SK-N-MC (cell line): ENCODE measurements around the gene TPPP2.

Source experiments
- EZH2 ChIP-seq: fragments of 200-600 bp; sonication (generic); IDR thresholded peaks from one replicate; pipeline ENCODE4 v1.6.1; 2017; ENCODE audit warnings: antibody characterized with exemption
- FOXP2 ChIP-seq: optimal IDR thresholded peaks from 2 replicates; pipeline ENCODE3; 2011; ENCODE audit warnings: mild to moderate bottlenecking, moderate library complexity; ENCODE audit not compliant: insufficient read depth; ENCODE audit errors: extremely low read length, control extremely low read depth
- POLR2AphosphoS5 ChIP-seq: IDR thresholded peaks from 2 replicates; pipeline ENCODE4 v1.6.1; 2012; ENCODE audit warnings: mild to moderate bottlenecking, low read depth, low read length, borderline replicate concordance

DNA sequence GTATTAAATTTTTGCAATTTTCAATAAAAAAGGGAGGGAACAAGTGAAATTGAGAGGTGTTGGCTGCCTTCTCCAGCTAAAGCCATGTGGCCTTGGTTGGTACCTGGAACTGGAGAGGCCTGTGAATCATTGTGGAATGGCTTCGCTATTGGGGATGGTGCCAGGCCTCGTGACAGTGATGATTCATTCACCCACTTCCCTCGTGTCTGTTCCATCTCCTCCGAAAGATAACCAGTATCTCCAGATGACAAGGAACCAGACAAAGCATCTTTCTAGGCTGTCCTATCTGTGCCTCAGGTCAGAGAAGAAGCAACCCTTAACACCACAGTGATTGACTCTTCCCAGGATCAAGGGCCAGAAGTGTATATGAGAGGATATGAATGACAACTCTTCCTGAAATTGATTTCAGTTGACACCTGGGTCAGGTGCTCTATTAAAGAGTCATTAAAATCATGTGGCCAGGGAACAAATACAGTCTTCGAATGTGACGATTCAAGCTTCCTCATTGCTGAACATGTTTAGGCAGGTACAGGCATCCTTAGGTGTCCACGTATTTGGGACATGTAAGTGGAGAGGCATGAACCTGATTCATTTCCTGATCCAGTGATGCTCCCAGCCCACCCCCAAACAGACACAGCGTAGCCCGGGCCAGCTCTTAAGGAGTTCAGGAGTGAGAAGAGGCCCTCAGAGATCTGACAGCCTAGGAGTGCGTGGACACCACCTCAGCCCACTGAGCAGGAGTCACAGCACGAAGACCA, 11.8 kb downstream of the TPPP2 start, which contains the start of gene RNASE7:
- no peak for TF ChIP-seq POLR2AphosphoS5
- no peak for TF ChIP-seq EZH2
- no peak for TF ChIP-seq FOXP2
